SK-N-SH (cell line): ENCODE data around the gene RNF168.

Experiments
- CTCF ChIP-seq: fragments of 200-600 bp; sonication (generic); IDR thresholded peaks from 2 replicates; pipeline ENCODE4 v1.6.1; 2017; ENCODE audit warnings: antibody characterized with exemption, mild to moderate bottlenecking, moderate library complexity
- EP300 ChIP-seq, 2 experiments: IDR thresholded peaks; 2 replicates each; pipeline versions ENCODE4 v1.4.0 to v1.6.1; 2012; ENCODE audit warnings: borderline replicate concordance in 1 of 2, low read depth in 1 of 2, low read length in 1 of 2
- FOXM1 ChIP-seq: IDR thresholded peaks from 2 replicates; pipeline ENCODE4 v1.4.0; 2012; ENCODE audit warnings: low read depth, mild to moderate bottlenecking
- GABPA ChIP-seq: IDR thresholded peaks from 2 replicates; pipeline ENCODE4 v1.4.0; 2012; ENCODE audit warnings: low read depth, mild to moderate bottlenecking
- NFIC ChIP-seq: IDR thresholded peaks from 2 replicates; pipeline ENCODE4 v1.4.0; 2012; ENCODE audit warnings: borderline replicate concordance
- NRF1 ChIP-seq: IDR thresholded peaks from 2 replicates; pipeline ENCODE4 v1.6.1; 2012; ENCODE audit warnings: low read depth, mild to moderate bottlenecking, low read length
- POLR2AphosphoS5 ChIP-seq: IDR thresholded peaks from 2 replicates; pipeline ENCODE4 v1.6.1; 2012; ENCODE audit warnings: low read depth, low read length
- RAD21 ChIP-seq: IDR thresholded peaks from 2 replicates; pipeline ENCODE4 v1.6.1; 2012; ENCODE audit warnings: mild to moderate bottlenecking, low read length
- RCOR1 ChIP-seq: fragments of 150-350 bp; IDR thresholded peaks from 2 replicates; pipeline ENCODE4 v1.6.1; 2017; ENCODE audit warnings: antibody characterized with exemption, low read length
- RXRA ChIP-seq: IDR thresholded peaks from 2 replicates; pipeline ENCODE4 v1.4.0; 2012; ENCODE audit warnings: low read depth, mild to moderate bottlenecking, borderline replicate concordance
- SIN3A ChIP-seq: IDR thresholded peaks from 2 replicates; pipeline ENCODE4 v1.6.1; 2012; ENCODE audit warnings: low read depth, mild to moderate bottlenecking, low read length, moderate library complexity, borderline replicate concordance
- TEAD4 ChIP-seq: IDR thresholded peaks from 2 replicates; pipeline ENCODE4 v1.4.0; 2012; ENCODE audit warnings: mild to moderate bottlenecking, borderline replicate concordance; ENCODE audit not compliant: insufficient read depth
- YY1 ChIP-seq: IDR thresholded peaks from 2 replicates; pipeline ENCODE4 v1.4.0; 2012; ENCODE audit warnings: low read depth, mild to moderate bottlenecking

- TF ChIP-seq YY1 (no peak), RAD21 (no peak), CTCF (no peak), NFIC (no peak), SIN3A (no peak), FOXM1 (no peak), POLR2AphosphoS5 (no peak), EP300 (IDR thresholded peaks at IDR 0.05; ENCODE audit: borderline replicate concordance in 1 of 2, low read depth in 1 of 2, low read length in 1 of 2) (no peak), RXRA (no peak), TEAD4 (no peak), NRF1 (no peak), RCOR1 (no peak), GABPA (no peak)
Measured at GRCh38 chr3:196517919-196518318, 14.4 kb upstream of the RNF168 start.
